ENCODE data around the gene CCDC33. TPM values are rescaled to one million over a fixed set of nuclear protein-coding genes. Genes with fewer than 3 reads are reported as not detected.

Gene CCDC33
- total and polyA plus RNA-seq, 3 experiments from 2014 or later = not detected

DNA sequence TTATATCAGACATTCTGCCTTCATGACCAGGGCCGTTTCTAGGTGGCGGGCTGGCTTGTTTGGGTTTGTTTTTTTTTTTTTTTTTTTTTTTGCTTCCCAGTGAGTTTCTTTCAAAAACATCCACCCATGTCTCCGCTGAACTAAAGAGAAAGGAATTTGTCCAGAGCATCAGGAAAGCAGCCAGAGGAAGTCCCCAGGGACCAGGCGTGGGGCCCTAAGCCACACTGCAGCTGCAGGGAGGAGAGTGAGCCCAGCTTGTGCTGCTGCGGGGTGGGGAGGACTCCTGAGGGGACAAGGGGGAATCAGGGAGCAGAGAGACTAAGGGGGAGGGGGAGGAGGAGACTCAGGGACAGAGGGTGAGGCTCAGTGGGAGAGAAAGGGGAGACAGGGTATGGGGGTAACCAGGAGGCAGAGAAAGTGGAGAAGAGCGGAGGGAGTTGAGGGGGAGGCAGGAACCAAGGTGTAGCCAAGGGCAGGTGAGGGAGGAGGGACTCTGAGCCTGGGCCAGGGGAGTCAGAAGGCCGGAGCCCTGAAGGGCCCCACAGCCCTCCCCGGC, 81.8 kb downstream of the CCDC33 start:
- Mint-ChIP-seq H3K27ac (peak overlapping the region in 2 of 8 donors; percentile 15 to 50), H3K4me1 (peaks cover 14 to 63% (median 27%) of the 10 kb centered on the region in 3 donors), H3K36me3 (no peaks in the 10 kb centered on the region), H3K4me3 (peak overlapping the region in 1 of 7 donors; percentile 61), H3K27me3 (peaks cover 0 to 4% of the 10 kb centered on the region in 2 donors), H3K9me3 (no peaks in the 10 kb centered on the region)
- no peak overlapping the region for H3K4me3 ChIP-seq (ENCODE audit: low read length)
- H3K4me1 ChIP-seq (ENCODE audit: insufficient read depth, low read length) = peaks cover 20% of the 10 kb centered on the region
- DNase-seq = no peak
- H3K27ac ChIP-seq (ENCODE audit: low read depth, low read length) = no peak overlapping the region
- H3K27me3 ChIP-seq (ENCODE audit: insufficient read depth, low read length, poor library complexity, severe bottlenecking) = no peaks in the 10 kb centered on the region
- CTCF ChIA-PET = interaction anchor here (1.5 kb wide), 1 partner anchor 191 kb away, joined by 3 read pairs; no protein-coding TSS in a partner anchor
- POLR2A ChIA-PET = no interaction called here
- no peaks in the 10 kb centered on the region for H3K9me3 ChIP-seq (ENCODE audit: low read length)
- H3K36me3 ChIP-seq (ENCODE audit: insufficient read depth, low read length) = no peaks in the 10 kb centered on the region

DNA sequence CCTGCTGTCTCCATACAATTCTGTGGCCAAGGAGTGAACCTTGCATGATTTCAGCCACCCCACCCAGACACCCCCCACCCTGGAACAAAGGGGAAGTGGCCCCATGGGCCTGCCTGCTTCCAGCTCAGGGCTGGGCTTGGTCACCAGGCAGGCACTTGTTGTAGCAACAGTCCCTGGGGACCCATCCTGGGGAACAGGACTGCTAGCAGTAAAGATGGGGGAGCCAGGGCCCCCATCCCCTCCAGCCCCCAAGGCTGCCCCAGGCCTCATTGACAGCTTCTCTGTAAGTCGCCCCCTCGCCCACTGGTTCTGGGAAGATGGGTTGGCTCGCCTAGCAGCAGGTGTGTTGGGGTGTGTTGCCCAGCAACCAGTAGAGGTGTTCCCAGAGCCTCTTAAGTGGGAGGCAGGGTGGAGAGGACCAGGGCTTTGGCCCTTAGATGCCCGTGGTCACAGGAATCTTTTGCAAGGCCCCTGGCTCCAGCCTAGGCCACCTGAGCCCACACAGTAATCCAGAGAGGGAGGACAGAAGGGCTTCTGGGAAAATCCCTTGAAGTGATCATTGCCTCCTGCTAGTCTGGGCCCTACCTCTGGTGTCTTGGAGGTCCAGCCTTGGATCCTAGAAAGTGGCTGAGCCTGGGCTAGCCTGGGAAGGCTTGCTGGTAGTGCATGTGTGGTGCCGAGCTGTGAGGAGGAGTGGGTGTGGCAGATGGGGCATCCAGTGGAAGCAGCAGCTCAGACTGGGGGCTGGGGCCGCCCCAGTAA, 82.4 kb downstream of the CCDC33 start:
- ChIA-PET POLR2A (no interaction called here), CTCF (interaction anchor here (1.5 kb wide), 1 partner anchor 192 kb away, joined by 3 read pairs; no protein-coding TSS in a partner anchor)
- no peaks in the 10 kb centered on the region for H3K9me3 Mint-ChIP-seq
- Histone ChIP-seq H3K4me3 (ENCODE audit: low read length) (no peak overlapping the region), H3K36me3 (ENCODE audit: insufficient read depth, low read length) (no peaks in the 10 kb centered on the region), H3K4me1 (ENCODE audit: insufficient read depth, low read length) (peaks cover 20% of the 10 kb centered on the region), H3K27ac (ENCODE audit: low read depth, low read length) (no peak overlapping the region), H3K9me3 (ENCODE audit: low read length) (no peaks in the 10 kb centered on the region), H3K27me3 (ENCODE audit: insufficient read depth, low read length, poor library complexity, severe bottlenecking) (no peaks in the 10 kb centered on the region)
- H3K27me3 Mint-ChIP-seq = peaks cover 0 to 4% of the 10 kb centered on the region in 2 donors
- H3K27ac Mint-ChIP-seq = peak overlapping the region in 2 of 8 donors; percentile 17 to 39
- H3K36me3 Mint-ChIP-seq = no peaks in the 10 kb centered on the region
- H3K4me3 Mint-ChIP-seq = no peak overlapping the region
- no peak for DNase-seq
- peaks cover 14 to 63% (median 27%) of the 10 kb centered on the region in 3 donors for H3K4me1 Mint-ChIP-seq

GRCh38 chr15:74319138-74319460, 83.0 kb downstream of the CCDC33 start:
- H3K9me3 Mint-ChIP-seq = no peaks in the 10 kb centered on the region
- CTCF ChIA-PET = interaction anchor here (5.6 kb wide), 1 partner anchor 191 kb away, joined by 74 read pairs; the partner anchor contains the start of gene ISLR2

GRCh38 chr15:74319596-74320351, 83.6 kb downstream of the CCDC33 start:
- Histone ChIP-seq H3K4me1 (ENCODE audit: insufficient read depth, low read length) (peaks cover 11% of the 10 kb centered on the region), H3K36me3 (ENCODE audit: insufficient read depth, low read length) (no peaks in the 10 kb centered on the region), H3K27me3 (ENCODE audit: insufficient read depth, low read length, poor library complexity, severe bottlenecking) (no peaks in the 10 kb centered on the region), H3K9me3 (ENCODE audit: low read length) (no peaks in the 10 kb centered on the region), H3K4me3 (ENCODE audit: low read length) (no peak overlapping the region), H3K27ac (ENCODE audit: low read depth, low read length) (no peak overlapping the region)
- Mint-ChIP-seq H3K4me1 (peaks cover 10 to 51% (median 19%) of the 10 kb centered on the region in 3 donors), H3K27ac (peak overlapping the region in 3 of 8 donors; percentile 14 to 39 (median 22)), H3K27me3 (peaks cover 0 to 4% of the 10 kb centered on the region in 2 donors), H3K4me3 (no peak overlapping the region), H3K36me3 (no peaks in the 10 kb centered on the region), H3K9me3 (no peaks in the 10 kb centered on the region)
- ChIA-PET CTCF (interaction anchor here (1.5 to 5.6 kb wide), 3 partner anchors 12 to 196 kb away, joined by 3 to 74 read pairs (median 4); partner anchors contain the start of gene ISLR2), POLR2A (interaction anchor here (0.5 kb wide), 1 partner anchor 22 kb away, joined by 3 read pairs; no protein-coding TSS in a partner anchor)
- DNase-seq = no peak

More at GRCh38 chr15:74319138-74319460, 83.0 kb downstream of the CCDC33 start:
- Histone ChIP-seq H3K27ac (ENCODE audit: low read depth, low read length) (no peak overlapping the region), H3K4me1 (ENCODE audit: insufficient read depth, low read length) (peaks cover 18% of the 10 kb centered on the region), H3K4me3 (ENCODE audit: low read length) (no peak overlapping the region), H3K9me3 (ENCODE audit: low read length) (no peaks in the 10 kb centered on the region), H3K27me3 (ENCODE audit: insufficient read depth, low read length, poor library complexity, severe bottlenecking) (no peaks in the 10 kb centered on the region), H3K36me3 (ENCODE audit: insufficient read depth, low read length) (no peaks in the 10 kb centered on the region)
- no peaks in the 10 kb centered on the region for H3K36me3 Mint-ChIP-seq
- peaks cover 14 to 58% (median 25%) of the 10 kb centered on the region in 3 donors for H3K4me1 Mint-ChIP-seq
- no peak overlapping the region for H3K27ac Mint-ChIP-seq
- POLR2A ChIA-PET = no interaction called here
- DNase-seq = no peak
- no peak overlapping the region for H3K4me3 Mint-ChIP-seq
- H3K27me3 Mint-ChIP-seq = peaks cover 0 to 4% of the 10 kb centered on the region in 2 donors

- peak overlapping the region in 1 of 8 donors; percentile 83 for H3K27ac Mint-ChIP-seq
- peaks cover 0 to 4% of the 10 kb centered on the region in 2 donors for H3K27me3 Mint-ChIP-seq
- H3K9me3 ChIP-seq (ENCODE audit: low read length) = no peaks in the 10 kb centered on the region
- POLR2A ChIA-PET = interaction anchor here (0.5 kb wide), 1 partner anchor 57 kb away, joined by 10 read pairs; no protein-coding TSS in a partner anchor
- no peaks in the 10 kb centered on the region for H3K27me3 ChIP-seq (ENCODE audit: insufficient read depth, low read length, poor library complexity, severe bottlenecking)
- no peak for DNase-seq
- H3K4me1 Mint-ChIP-seq = peaks cover 2 to 43% (median 11%) of the 10 kb centered on the region in 3 donors
- H3K4me1 ChIP-seq (ENCODE audit: insufficient read depth, low read length) = peaks cover 3% of the 10 kb centered on the region
- no peak overlapping the region for H3K4me3 Mint-ChIP-seq
- no peak overlapping the region for H3K4me3 ChIP-seq (ENCODE audit: low read length)
- H3K36me3 ChIP-seq (ENCODE audit: insufficient read depth, low read length) = no peaks in the 10 kb centered on the region
- H3K36me3 Mint-ChIP-seq = no peaks in the 10 kb centered on the region
- CTCF ChIA-PET = interaction anchor here (0.9 to 5.6 kb wide), 6 partner anchors 11 to 267 kb away, joined by 3 to 74 read pairs (median 4); partner anchors contain the start of gene ISLR2
- H3K27ac ChIP-seq (ENCODE audit: low read depth, low read length) = no peak overlapping the region
- H3K9me3 Mint-ChIP-seq = no peaks in the 10 kb centered on the region
Observed at GRCh38 chr15:74320352-74321247, 84.5 kb downstream of the CCDC33 start.

DNA sequence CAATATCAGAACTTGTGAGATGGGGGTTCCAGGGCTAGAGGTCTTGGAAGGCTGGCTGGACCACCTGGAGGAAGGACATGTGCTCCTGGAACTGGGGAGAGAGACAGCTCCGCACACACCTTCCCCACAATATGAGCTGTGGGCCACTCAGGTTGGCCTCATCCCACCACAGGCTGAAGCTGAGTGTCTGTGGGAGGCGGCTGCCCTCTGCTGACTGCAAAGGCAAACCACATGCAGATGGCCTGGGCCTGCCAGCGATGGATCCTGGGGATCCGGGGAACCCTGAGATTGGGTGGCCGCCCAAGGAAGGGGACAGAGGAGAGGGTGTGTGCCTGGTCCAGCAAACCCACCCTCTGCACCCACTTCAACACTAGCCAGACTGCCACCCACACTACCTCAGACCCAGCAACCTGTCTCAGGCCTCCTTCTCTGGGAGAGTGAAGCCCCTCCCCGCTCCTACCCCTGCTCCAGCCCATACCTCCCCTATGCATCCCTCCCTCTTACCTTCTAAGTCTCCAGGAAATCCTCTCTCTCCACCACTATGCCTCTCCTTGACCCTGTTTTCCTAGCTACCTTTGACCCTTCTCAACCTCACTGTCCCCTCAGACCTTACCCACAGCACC, 86.5 kb downstream of the CCDC33 start:
- H3K27ac ChIP-seq (ENCODE audit: low read depth, low read length) = no peak overlapping the region
- no peaks in the 10 kb centered on the region for H3K4me1 ChIP-seq (ENCODE audit: insufficient read depth, low read length)
- H3K4me3 Mint-ChIP-seq = no peak overlapping the region
- H3K36me3 ChIP-seq (ENCODE audit: insufficient read depth, low read length) = no peaks in the 10 kb centered on the region
- H3K36me3 Mint-ChIP-seq = no peaks in the 10 kb centered on the region
- no peaks in the 10 kb centered on the region for H3K27me3 ChIP-seq (ENCODE audit: insufficient read depth, low read length, poor library complexity, severe bottlenecking)
- ChIA-PET POLR2A (no interaction called here), CTCF (interaction anchor here (0.7 to 5.6 kb wide), 16 partner anchors 8 to 349 kb away, joined by 3 to 74 read pairs (median 4); partner anchors contain the start of gene ISLR2)
- H3K4me3 ChIP-seq (ENCODE audit: low read length) = no peak overlapping the region
- peaks cover 3 to 26% (median 5%) of the 10 kb centered on the region in 3 donors for H3K4me1 Mint-ChIP-seq
- peak overlapping the region in 1 of 8 donors; percentile 27 for H3K27ac Mint-ChIP-seq
- no peaks in the 10 kb centered on the region for H3K9me3 Mint-ChIP-seq
- peak; percentile 27 to 76 (median 39) for DNase-seq
- H3K9me3 ChIP-seq (ENCODE audit: low read length) = no peaks in the 10 kb centered on the region
- H3K27me3 Mint-ChIP-seq = peaks cover 0 to 4% of the 10 kb centered on the region in 2 donors

DNA sequence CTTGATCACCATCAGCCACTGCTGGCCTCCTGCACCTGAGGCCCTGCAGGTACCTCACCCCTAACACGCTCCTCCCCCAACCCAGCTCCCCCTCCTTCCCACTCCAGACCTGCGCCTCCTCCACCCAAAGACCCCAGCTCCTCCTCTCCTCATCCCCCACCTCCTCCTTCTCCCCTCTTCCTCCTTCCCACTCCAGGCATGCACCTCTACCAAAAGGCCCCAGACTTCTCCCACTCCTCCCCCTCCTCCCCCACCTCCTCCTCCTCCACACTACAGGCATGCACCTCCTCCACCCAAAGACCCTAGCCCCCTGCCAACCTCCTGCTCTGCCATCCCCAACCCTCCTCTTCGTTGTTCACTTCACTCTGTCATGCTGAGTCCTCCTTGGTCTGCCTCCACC, 88.6 kb downstream of the CCDC33 start:
- peaks cover 19 to 26% (median 19%) of the 10 kb centered on the region in 3 donors for H3K4me1 Mint-ChIP-seq
- POLR2A ChIA-PET = no interaction called here
- Histone ChIP-seq H3K36me3 (ENCODE audit: insufficient read depth, low read length) (no peaks in the 10 kb centered on the region), H3K9me3 (ENCODE audit: low read length) (no peaks in the 10 kb centered on the region), H3K27ac (ENCODE audit: low read depth, low read length) (no peak overlapping the region), H3K4me3 (ENCODE audit: low read length) (no peak overlapping the region), H3K4me1 (ENCODE audit: insufficient read depth, low read length) (peaks cover 4% of the 10 kb centered on the region), H3K27me3 (ENCODE audit: insufficient read depth, low read length, poor library complexity, severe bottlenecking) (no peaks in the 10 kb centered on the region)
- H3K27me3 Mint-ChIP-seq = peaks cover 0 to 3% of the 10 kb centered on the region in 2 donors
- CTCF ChIA-PET = interaction anchor here (0.9 to 5.6 kb wide), 2 partner anchors 195 to 197 kb away, joined by 4 to 74 read pairs; partner anchors contain the start of gene ISLR2
- H3K27ac Mint-ChIP-seq = no peak overlapping the region
- no peaks in the 10 kb centered on the region for H3K9me3 Mint-ChIP-seq
- no peaks in the 10 kb centered on the region for H3K36me3 Mint-ChIP-seq
- no peak overlapping the region for H3K4me3 Mint-ChIP-seq
- DNase-seq = no peak

All from CD8-positive, alpha-beta memory T cell (primary cell).